ENCODE data around the gene ANKK1.

ANKK1 gene

GRCh38 chr11:113410414-113411135, 23.0 kb downstream of the ANKK1 start:
- DNase-seq (ENCODE audit: low read depth): no peak

DNA sequence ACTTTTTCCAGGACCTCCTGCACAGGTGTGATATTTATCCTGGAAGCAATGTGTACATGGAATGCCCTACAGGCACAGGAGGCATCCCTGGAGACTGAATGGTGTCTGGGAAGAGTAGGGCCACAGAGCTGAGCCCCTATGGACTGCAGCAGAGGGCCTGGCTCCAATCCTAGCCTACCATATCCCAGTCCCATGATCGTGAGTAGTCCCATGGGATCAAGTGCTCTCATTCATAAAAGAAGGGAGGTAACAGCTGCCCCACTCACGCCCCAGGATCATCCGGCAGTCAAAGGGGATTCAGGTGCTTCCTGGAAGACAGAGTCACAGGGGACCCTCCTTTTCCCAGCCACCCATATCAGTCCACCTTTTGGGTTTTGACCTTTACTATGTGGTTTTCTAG, 24.0 kb downstream of the ANKK1 start:
- DNase-seq (ENCODE audit: low read depth): no peak

GRCh38 chr11:113412675-113413074, 25.1 kb downstream of the ANKK1 start:
- no peak for DNase-seq (ENCODE audit: low read depth)

GRCh38 chr11:113415343-113415742, 27.8 kb downstream of the ANKK1 start:
- no peak for DNase-seq (ENCODE audit: low read depth)

GRCh38 chr11:113417428-113417827, 29.8 kb downstream of the ANKK1 start:
- DNase-seq (ENCODE audit: low read depth): no peak

- no peak for DNase-seq (ENCODE audit: low read depth)
Measured at GRCh38 chr11:113419454-113420003, 31.9 kb downstream of the ANKK1 start.

DNA sequence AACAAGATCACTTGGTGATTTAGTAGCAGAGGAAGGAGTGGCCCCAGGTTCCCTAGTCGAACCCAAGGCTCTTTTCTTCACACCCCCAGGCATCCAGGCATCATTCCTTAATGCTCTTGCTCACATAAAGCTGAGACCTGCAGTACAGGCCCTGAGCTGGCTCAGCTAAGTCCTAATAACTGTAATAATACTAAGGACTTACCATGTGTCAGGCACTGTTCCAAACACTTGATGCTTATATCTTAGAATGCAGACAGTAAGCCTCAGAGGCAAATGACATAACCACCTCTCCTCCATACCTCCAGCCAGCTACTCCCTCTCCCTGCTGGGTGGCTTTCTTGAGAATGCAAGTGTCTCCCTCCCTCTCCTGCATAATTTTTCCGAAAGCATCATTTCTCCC, 33.2 kb downstream of the ANKK1 start:
- DNase-seq (ENCODE audit: low read depth): no peak

DNA sequence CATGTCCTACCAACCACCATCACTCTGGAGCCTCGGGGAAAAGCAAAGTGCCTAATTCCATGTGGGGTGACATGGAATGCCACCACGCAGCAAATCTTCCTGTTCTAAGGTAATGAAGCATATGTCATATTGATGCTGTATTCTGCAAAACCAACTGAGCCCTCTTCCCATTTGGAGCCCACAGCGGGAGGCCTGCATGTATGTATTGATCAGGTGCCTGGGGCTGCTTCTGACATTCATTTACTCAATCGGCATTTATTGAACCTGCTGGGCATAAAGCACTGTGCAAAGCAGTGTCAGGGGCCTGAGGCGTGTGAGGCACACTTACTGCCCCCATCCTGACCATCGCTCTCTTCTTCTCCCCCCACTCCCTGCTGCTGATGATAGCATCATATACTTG, 39.1 kb downstream of the ANKK1 start:
- DNase-seq (ENCODE audit: low read depth): no peak

GRCh38 chr11:113431746-113432145, 44.2 kb downstream of the ANKK1 start:
- DNase-seq (ENCODE audit: low read depth): no peak

- DNase-seq (ENCODE audit: low read depth): no peak
Measured at GRCh38 chr11:113435190-113435968, 47.8 kb downstream of the ANKK1 start.

- DNase-seq (ENCODE audit: low read depth): no peak
Measured at GRCh38 chr11:113436672-113437252, 49.2 kb downstream of the ANKK1 start.

- no peak for DNase-seq (ENCODE audit: low read depth)
Measured at GRCh38 chr11:113440816-113441215, 53.2 kb downstream of the ANKK1 start.

DNA sequence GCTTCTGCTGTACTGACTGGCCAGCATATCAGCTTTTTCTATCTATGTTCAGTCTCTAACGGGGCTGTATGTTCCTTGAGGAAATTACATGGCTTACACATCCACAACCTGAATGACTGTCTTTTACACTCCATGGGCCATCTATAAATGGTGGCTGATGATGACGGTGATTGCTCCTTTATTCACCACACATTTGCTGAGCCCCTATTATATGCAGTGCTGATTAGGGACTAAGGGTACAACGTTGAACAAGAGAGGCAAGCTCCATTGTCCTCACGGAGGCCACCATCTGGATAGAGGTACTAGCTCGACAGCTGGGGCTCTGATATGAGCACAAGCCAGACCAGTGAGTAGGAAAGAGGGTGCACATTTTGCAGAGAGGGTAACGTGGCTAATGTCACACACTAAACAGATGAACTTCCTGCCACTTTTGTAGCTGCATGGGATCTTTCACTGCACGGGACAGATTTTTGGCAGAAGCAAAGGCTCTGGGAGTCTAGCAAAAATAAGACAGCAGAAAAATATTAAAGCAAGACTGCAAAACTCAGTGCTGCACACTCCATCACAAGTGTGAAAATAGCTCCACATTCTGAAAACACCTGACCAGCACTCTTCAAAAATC, 57.0 kb downstream of the ANKK1 start:
- no peak for DNase-seq (ENCODE audit: low read depth)

DNA sequence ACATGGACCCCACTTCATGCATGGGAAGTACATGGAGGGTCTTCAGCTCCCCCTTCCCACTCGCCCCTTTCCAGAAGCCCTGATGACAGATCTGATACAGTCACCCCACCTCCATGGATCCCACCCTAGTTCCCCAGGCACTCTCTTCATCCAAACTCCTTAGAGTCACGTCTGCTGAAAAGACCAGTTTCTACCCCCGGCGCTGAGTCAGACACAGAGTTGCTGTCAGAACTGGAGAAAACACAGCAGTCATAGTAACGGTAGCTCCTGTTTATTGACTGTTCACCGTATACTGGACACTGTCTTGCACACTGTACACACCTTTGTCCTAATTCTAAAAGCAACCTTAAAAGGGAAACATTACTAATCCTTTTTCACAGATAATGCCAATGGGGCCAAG, 58.5 kb downstream of the ANKK1 start:
- no peak for DNase-seq (ENCODE audit: low read depth)

- no peak for DNase-seq (ENCODE audit: low read depth)
Measured at GRCh38 chr11:113446938-113447337, 59.4 kb downstream of the ANKK1 start.

DNA sequence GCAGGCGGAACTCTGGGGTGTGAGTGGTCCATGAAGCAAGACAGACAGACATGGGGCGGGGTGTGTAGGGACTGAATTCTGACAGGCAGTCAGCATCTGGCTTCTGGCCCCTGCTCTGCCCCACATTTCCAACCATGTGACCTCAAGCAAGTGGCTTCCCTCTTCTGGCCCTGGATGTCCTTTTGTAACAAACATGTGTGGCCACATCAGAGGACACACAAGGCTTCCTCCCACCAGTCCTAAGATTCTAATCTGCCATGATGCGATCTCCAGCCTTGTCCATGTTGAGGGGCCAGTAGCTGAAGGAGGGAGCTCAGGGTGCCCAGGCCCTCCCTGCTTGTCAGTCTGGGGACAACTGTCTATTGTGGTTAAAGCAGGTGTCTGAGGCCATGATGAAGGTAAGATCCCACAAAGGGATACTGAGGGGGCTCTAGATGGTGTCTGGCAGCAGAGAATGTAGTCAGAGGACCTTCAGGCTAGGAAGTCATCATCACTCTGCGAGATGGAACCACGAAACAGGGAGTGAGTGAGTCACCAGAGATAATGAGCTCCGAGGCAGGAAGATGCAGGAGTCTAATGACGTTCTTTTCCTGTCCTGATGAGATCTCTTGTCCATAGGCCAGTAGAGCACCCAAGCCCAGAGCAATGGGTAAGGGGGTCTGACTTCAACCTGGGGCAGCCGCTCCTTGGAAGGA, 60.2 kb downstream of the ANKK1 start:
- DNase-seq (ENCODE audit: low read depth): no peak

DNA sequence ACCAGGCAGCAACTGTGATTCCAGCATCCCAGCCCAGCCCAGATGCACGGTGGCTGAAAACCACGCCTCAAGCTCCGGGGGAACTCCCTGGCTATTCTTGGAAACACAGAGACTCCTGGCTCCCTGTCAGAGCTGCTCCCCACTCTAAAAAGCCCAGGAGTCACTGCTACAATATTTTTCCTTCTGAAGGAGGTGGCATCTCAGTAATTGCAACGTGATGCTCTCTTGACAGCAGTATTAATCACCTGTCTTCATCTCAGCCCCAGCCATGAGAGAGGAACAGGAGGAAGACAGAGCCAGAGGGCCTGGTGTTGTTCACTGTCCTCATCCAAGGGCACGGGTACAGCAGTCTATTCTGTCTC, 60.7 kb downstream of the ANKK1 start:
- DNase-seq (ENCODE audit: low read depth): no peak

GRCh38 chr11:113449743-113450142, 62.2 kb downstream of the ANKK1 start:
- no peak for DNase-seq (ENCODE audit: low read depth)
